AG20443 (cell line): ENCODE measurements around the gene PASD1.
"Not testable (repeated sequence)": the region's sequence is repeated elsewhere in the genome, so short reads cannot be mapped to it uniquely, and the experiment has no call there.

ENCODE experiments used
- DNase-seq: peaks from one replicate; pipeline ENCODE4 v3.0.0; 2012; ENCODE audit warnings: low spot score, mixed read lengths

Gene PASD1

DNA sequence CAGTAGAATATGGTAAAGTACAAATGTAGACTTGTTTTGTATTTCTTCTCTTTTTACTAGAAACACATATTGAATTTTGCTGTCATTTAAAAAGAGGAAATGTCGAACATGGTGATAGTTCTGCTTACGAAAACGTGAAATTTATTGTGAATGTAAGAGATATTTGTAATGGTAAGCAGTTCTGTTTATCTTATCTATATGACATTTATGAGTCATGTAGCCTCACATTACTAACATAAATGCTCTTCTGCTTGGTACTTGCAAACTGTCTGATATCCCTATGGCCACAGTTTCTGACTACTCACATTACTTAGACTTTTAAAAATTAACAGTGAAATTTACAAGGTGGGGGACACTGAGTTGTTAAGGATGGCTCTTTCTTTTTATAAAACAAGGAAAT lies 57.9 kb downstream of the PASD1 start:
- no peak for DNase-seq

GRCh38 chrX:151624677-151625076 lies 61.2 kb downstream of the PASD1 start:
- DNase-seq: no peak

DNA sequence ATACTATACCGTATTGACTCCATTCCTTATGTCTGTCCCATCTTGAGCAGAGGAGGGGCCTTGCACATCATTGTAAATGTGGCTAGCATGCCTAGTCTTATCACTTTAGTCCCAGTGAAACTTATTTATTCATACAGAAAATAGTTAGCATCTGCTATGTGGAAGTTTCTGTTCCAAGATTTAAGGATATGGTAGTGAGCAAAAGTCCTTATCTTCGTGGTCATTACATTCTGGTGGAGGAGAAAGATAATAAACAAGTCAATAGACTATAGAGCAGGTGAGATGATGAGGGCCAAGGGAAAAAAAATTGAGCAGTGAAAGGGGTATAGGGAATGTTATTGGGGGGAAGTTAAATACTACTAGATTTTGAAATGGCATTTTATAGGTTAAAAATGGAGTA lies 68.3 kb downstream of the PASD1 start:
- DNase-seq: no peak

DNA sequence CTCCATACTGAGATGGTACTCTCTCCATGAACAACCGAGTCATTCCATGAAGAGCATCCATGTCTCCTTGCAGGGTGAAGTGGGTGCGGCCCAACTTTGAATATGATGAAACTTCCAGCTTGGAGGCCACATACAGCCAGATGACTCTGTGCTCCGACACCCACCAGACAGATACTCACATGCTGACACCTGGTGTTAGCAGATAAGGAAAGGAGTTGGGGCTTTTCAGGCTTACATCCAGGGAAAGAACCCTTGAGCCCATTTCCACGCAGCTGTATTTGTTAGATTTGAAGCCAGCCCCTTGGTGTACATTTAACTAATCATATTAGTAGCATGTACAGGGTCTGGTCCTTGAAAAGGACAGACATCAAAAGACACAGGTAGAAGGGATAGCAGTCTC lies 69.7 kb downstream of the PASD1 start:
- no peak for DNase-seq

- no peak for DNase-seq
Observed at GRCh38 chrX:151634937-151635336, 71.5 kb downstream of the PASD1 start.

DNA sequence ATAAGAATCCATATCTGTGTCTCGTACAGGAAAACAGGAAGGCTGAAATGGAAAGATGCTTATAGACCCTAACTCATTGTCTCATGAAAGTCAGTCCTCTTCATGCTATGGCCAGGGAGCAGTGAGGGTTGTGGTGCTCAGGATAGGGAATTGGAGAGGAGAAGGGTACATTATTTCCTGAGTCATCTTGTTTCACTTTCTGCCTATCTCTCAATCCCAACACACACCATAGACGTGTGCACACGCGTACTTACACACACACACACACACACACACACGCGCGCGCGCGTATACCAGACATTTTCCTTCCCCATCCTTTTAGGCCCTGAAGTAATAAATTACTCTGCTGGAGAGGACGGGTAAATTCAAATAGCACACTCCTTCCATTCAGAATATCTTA lies 78.1 kb downstream of the PASD1 start:
- no peak for DNase-seq

DNA sequence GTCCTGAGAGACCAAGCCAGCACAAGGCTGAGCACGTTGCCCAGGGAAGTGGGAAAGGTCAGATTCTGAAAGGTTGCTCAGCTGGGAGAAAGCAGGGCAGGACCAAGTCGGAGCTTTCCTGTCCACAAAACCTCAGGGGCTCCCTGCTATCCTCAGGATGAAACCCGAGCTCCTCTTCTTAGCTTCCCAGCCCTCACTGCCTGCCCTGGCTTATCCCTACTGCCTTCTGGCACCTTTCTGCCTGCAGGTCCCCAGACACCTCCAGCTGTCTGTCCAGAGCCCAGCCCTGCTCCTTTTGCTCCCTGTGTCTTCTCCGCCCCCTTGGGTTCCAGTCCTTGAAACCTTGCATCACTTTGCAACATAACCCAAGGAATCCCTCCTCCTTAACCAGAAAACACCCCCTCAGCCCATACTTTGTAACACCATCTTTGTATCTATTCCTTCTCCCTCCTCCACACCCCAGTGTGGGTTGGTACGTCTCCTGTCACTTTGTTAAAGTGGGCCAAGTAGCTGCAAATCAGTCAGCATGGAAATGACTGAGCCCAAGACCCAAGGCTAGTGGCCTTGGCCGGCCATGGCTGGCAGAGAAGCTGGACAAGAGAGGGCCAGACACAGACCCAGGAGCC lies 111.8 kb downstream of the PASD1 start:
- DNase-seq: no peak

GRCh38 chrX:151676196-151676595 lies 112.7 kb downstream of the PASD1 start:
- DNase-seq: no peak

- no peak for DNase-seq
Observed at GRCh38 chrX:151679798-151680402, 116.4 kb downstream of the PASD1 start.

- peak; percentile 16 for DNase-seq
Observed at GRCh38 chrX:151680805-151681204, 117.3 kb downstream of the PASD1 start.

DNA sequence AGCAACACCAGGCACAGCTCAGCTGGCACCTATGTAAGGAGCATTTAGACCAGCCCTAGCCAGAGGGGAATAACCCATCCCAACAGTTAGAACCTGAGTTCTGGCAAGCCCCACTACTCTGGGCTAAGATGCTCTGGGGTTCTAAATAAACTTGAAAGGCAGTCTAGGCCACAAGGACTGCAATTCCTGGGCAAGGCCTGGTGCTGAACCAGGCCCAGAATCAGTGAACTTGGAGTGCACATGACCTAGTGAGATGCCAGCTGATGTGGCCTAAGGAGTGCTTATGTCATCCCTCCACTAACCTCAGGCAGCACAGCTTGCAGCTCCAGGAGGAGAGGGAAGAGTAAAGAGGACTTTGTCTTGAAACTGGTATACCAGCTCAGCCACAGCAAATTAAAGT lies 124.2 kb downstream of the PASD1 start:
- no peak for DNase-seq

DNA sequence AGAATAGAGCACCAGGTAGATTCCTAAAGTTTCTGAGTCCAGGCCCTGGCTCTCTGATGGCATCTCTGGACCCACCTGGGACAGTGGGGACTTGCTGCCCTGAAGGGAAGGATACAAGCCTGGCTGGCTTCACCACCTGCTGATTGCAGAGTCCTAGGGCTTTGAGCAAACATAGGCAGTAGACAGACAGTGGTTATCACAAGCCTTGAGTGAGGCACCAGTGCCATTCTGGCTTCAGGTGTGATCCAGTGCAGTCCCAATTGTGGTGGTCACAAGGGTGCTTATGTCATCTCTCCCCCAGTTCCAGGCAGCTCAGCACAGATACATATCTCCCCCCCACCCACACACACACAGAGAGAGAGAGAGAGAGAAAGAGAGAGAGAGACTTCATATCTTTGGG lies 125.2 kb downstream of the PASD1 start:
- DNase-seq: no peak

DNA sequence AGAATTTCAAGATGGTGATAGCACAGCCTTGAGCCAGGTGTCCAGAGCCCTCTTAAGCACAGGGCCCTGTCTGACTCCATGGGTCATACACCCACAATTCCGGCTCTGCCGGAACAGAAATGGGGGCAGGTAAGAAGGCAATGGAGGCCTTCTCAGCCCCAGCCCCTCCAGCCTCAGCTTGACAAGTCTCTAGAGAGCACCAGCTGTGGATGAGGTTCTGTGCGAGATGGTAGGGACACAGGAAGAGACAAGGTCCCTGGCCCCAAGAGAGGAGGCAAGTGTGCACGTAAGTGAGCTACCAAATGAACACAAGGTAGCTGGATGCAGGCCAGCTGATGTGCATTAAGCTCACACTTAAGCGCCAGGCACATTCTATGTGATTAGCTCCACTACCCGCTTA lies 129.3 kb downstream of the PASD1 start:
- no peak for DNase-seq

GRCh38 chrX:151694121-151694520 lies 130.6 kb downstream of the PASD1 start:
- no peak for DNase-seq

DNA sequence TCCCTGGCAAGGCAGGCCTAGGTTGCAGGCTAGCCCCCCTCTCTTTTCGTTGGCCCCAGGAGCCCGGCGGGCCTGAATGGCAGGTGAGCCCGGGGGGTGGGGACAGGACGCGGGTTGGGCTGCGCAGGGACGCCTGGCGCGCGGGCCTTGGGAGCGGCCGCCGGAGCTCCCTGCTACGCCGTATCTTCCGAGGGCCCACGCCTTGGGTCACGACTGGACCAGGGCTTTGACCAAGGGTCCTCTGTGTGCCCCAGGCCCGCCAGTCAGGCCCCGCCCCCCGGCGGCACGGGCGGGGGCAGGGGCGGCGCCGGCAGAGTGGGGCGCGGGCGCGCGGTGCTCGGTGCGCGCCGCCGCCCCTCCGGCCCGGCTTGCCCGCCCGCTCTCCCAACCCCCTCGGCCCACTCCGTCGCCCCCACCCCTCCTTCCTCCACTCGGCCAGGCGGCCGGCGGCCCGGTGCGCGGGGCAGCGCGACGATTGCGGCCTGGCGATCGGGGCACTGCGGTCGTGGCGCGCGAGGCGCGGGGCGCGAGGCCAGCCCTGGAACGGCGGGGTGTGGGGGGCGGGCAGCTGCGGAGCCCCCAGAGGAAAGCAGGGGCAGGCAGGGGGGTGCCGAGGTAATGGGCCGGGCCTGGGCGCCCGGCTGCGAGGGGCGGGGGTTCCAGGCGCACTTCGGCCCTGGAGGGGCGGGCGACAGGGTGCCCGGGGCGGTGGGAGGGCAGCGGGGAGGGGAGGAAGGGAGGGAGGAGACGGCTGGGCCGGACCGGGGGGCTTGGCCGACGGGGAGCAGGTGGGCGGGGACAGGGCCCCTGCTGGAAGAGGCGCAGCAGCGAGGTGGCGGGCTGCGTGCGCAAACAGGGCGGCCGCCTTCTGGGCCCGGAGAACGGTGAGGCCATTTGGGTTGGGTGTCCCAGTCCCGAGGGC lies 131.4 kb downstream of the PASD1 start, which contains the start of gene PRRG3:
PRRG3 (plus strand) TSS at position 798 of the 922 bp plus-strand sequence. CDS start 3,357 bp downstream, outside the sequence.
- DNase-seq: peak; percentile 10

DNA sequence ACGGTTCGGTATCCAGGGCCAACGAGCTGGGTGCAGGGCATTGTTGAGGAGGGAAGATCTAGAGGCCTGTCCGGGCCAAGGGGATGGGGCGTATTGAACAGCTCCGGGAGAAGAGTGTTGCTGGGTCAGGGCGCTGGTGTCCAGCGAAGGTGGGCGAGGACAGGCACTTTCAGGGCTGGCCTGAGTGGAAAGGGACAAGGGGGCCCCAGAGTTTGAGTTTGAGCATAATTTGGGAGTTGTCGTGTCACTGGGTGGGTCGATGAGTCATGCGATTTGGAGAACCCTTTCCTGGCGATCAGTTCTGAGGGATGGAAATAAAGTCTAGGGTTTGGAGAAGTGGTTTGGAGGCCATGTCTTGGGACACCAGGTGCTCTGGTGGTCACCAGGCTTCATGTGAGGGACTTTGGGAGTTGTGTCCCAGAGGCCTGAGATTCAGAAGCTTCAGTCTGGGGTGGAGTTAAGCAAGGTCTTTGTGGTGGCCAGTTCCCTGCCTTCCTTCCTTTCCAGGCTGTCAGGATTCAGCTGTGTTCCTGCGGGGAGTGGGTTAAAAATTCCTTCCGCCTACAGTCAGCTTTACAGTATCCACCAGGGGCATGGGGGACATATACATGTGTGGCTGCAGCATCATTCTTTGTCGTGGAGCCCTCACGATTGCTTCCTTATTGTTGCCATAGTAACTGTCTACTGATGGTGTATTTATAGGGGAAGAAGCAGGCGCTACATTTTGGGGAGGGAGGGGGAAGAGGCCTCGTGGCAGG lies 132.3 kb downstream of the PASD1 start:
- DNase-seq: no peak

- DNase-seq: not testable (repeated sequence)
Observed at GRCh38 chrX:151697082-151697481, 133.6 kb downstream of the PASD1 start.

- DNase-seq: peak; percentile 86
Observed at GRCh38 chrX:151697522-151697921, 134.0 kb downstream of the PASD1 start.

DNA sequence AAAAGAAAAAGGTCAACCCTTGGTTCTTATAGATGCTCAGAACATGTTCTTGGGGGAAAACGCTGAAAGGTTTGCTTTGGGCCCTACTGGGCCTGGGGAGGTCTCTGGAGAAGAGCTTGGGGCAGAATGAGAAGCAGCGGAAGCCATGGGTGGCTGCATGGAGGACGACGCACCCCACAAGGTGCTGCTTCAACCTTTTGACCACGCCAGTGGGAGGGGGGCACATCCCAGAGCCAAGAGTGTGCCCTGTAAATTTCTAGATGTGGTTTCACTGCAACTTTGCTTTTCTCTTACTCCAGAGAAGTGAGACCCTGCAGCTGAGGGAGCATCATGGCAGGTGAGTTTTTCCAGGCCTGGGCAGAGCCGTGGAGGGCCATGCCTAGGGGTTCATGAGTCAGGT lies 135.0 kb downstream of the PASD1 start:
- no peak for DNase-seq

GRCh38 chrX:151699746-151700145 lies 136.3 kb downstream of the PASD1 start:
- no peak for DNase-seq

DNA sequence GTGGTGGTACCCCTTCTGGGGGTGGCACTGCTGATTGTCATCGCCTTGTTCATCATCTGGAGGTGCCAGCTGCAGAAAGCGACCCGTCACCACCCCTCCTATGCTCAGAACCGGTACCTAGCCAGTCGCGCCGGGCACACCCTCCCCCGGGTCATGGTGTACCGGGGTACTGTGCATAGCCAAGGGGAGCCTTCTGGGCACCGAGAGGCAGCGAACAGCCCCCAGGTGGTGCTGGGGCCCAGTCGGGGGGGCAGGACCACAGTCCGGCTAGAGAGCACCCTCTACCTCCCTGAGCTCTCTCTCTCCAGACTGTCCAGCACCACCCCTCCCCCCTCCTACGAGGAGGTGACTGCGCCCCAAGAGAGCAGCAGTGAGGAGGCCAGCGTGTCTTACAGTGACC lies 137.1 kb downstream of the PASD1 start:
- no peak for DNase-seq

- no peak for DNase-seq
Observed at GRCh38 chrX:151701071-151701470, 137.6 kb downstream of the PASD1 start.
